ENCODE results near the gene PTPRM. TPM values are rescaled to one million over a fixed set of nuclear protein-coding genes. Genes with fewer than 3 reads are reported as not detected.

Gene PTPRM
- total and polyA plus RNA-seq, 2 donors (not counting 3 experiments of a cell fraction or from before 2014, with no cell fraction given): 37.4 to 43.7 TPM

- Histone ChIP-seq H3K27me3 (ENCODE audit: control insufficient read depth in 2 of 2, insufficient read depth in 2 of 2, low read length in 2 of 2) (no peaks in the 10 kb centered on the region), H3K9me1 (replicated peaks; ENCODE audit: control insufficient read depth, extremely low read depth, insufficient read depth, low read length) (no peaks in the 10 kb centered on the region), H3K27ac (ENCODE audit: insufficient read depth, low read depth, low read length) (no peak overlapping the region), H3K36me3 (ENCODE audit: control insufficient read depth in 2 of 2, extremely low read depth in 1 of 2, insufficient read depth in 2 of 2, low read length in 2 of 2) (no peaks in the 10 kb centered on the region), H3K4me3 (replicated peaks in 1 of 3; ENCODE audit: insufficient read depth in 1 of 3, low read depth in 1 of 3, low read length in 3 of 3) (no peak overlapping the region), H3K9ac (replicated peaks; ENCODE audit: extremely low read depth, insufficient read depth, low read length) (no peak overlapping the region), H3K4me1 (ENCODE audit: control insufficient read depth, extremely low read depth, insufficient read depth, low read length) (no peaks in the 10 kb centered on the region), H3K79me2 (ENCODE audit: control insufficient read depth, insufficient read depth, low read length) (no peaks in the 10 kb centered on the region), H2AFZ (ENCODE audit: low read depth, low read length) (no peak overlapping the region), H3K9me3 (replicated peaks; ENCODE audit: control insufficient read depth, insufficient read depth, low read length) (no peaks in the 10 kb centered on the region), H4K20me1 (replicated peaks; ENCODE audit: control insufficient read depth, extremely low read depth, insufficient read depth, low read length) (no peaks in the 10 kb centered on the region), H3K4me2 (ENCODE audit: insufficient read depth, low read length) (no peak overlapping the region)
- DNase-seq (ENCODE audit: low read depth, low spot score): no peak
- ChIA-PET CTCF (interaction anchor here (2.1 kb wide), 1 partner anchor 24 kb away, joined by 7 read pairs; no protein-coding TSS in a partner anchor), POLR2A (no interaction called here)
- FAIRE-seq: no peak
- TF ChIP-seq GATA2 (IDR thresholded peaks at IDR 0.05; ENCODE audit: insufficient read depth, insufficient read length, low read depth, low read length) (no peak), JUN (IDR thresholded peaks at IDR 0.05; ENCODE audit: borderline replicate concordance, insufficient read depth, insufficient read length, low read depth) (no peak), MYC (IDR thresholded peaks at IDR 0.05; ENCODE audit: low read depth, low read length) (no peak), EZH2 (IDR thresholded peaks at IDR 0.05; ENCODE audit: borderline replicate concordance, low read depth, low read length, severe bottlenecking) (no peak), POLR2A (IDR thresholded peaks at IDR 0.05; ENCODE audit: low read depth, low read length) (no peak), POLR2AphosphoS5 (IDR thresholded peaks at IDR 0.05; ENCODE audit: insufficient read depth, low read depth, low read length) (no peak), FOS (IDR thresholded peaks at IDR 0.05; ENCODE audit: borderline replicate concordance, insufficient read depth, low read length) (no peak)
- TF ChIP-seq, protein P1, sequence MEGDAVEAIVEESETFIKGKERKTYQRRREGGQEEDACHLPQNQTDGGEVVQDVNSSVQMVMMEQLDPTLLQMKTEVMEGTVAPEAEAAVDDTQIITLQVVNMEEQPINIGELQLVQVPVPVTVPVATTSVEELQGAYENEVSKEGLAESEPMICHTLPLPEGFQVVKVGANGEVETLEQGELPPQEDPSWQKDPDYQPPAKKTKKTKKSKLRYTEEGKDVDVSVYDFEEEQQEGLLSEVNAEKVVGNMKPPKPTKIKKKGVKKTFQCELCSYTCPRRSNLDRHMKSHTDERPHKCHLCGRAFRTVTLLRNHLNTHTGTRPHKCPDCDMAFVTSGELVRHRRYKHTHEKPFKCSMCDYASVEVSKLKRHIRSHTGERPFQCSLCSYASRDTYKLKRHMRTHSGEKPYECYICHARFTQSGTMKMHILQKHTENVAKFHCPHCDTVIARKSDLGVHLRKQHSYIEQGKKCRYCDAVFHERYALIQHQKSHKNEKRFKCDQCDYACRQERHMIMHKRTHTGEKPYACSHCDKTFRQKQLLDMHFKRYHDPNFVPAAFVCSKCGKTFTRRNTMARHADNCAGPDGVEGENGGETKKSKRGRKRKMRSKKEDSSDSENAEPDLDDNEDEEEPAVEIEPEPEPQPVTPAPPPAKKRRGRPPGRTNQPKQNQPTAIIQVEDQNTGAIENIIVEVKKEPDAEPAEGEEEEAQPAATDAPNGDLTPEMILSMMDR (IDR thresholded peaks at IDR 0.05; ENCODE audit: extremely low read depth in 1 of 2, insufficient read depth in 1 of 2, low read depth in 1 of 2, low read length in 2 of 2): peak in 1 of 2 donors; percentile 3
- TF ChIP-seq, protein P2, sequence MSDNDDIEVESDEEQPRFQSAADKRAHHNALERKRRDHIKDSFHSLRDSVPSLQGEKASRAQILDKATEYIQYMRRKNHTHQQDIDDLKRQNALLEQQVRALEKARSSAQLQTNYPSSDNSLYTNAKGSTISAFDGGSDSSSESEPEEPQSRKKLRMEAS (IDR thresholded peaks at IDR 0.05; ENCODE audit: insufficient read depth, insufficient read length): no peak
- dilution Hi-C loops (cut with MboI; ENCODE audit: extremely low pct_ligation_motif_present, low sequenced_read_pairs) (no loop called here), intact Hi-C loops (cut with micrococcal nuclease) (loop anchor here (10.0 kb wide), 1 partner anchor 195 kb away; no protein-coding TSS in a partner anchor)
- no TSS peak for BruUV-seq (replicated peaks)
These were observed 413.0 kb downstream of the PTPRM start for GRCh38 chr18:7980136-7980535.

Measured in endothelial cell of umbilical vein (primary cell).